IMR-90 (cell line): ENCODE data around the gene SENP6. TPM values are rescaled to one million over a fixed set of nuclear protein-coding genes. Genes with fewer than 3 reads are reported as not detected.

Experiments
- ATAC-seq: fragments of 200-7000 bp; cut with Tn5 transposase; 2 replicates; pipeline ENCODE4 v1.9.1; 2020; ENCODE audit warnings: low read depth, mild to moderate bottlenecking, moderate library complexity
- BruUV-seq: library from RNA; stranded (reverse); fragments of 400-500 nt; replicated peaks from 2 replicates; lab custom pipeline; 2021; lab: Mats Ljungman, UMichigan
- CTCF ChIA-PET: fragments of 300-600 bp; formaldehyde crosslinking; extraction: SDS; loops from one replicate; lab custom pipeline; 2021; ENCODE audit warnings: antibody characterized with exemption; lab: Yijun Ruan, JAX
- POLR2A ChIA-PET: fragments of 300-600 bp; sonication (Branson Sonifier 250); formaldehyde crosslinking; loops from one replicate; lab custom pipeline; 2022; ENCODE audit warnings: antibody characterized with exemption; ENCODE audit not compliant: unreplicated experiment; lab: Charles Lee
- DNase-seq: peaks from one replicate; pipeline ENCODE4 v3.0.0; 2013
- H2AFZ ChIP-seq: replicated peaks from 2 replicates; pipeline ENCODE3; 2013; ENCODE audit warnings: low read length, mild to moderate bottlenecking; ENCODE audit not compliant: poor library complexity
- H2AK5ac ChIP-seq: 2 replicates; pipeline ENCODE4 v1.6.1; 2013; ENCODE audit warnings: low read depth, low read length, inconsistent platforms
- H2AK9ac ChIP-seq: replicated peaks from 2 replicates; pipeline ENCODE3; 2013; ENCODE audit warnings: mild to moderate bottlenecking, low read depth, low read length, moderate library complexity; ENCODE audit not compliant: poor library complexity
- H2BK120ac ChIP-seq: 2 replicates; pipeline ENCODE4 v1.6.1; 2013; ENCODE audit warnings: low read depth, low read length, inconsistent platforms
- H2BK15ac ChIP-seq: 3 replicates; pipeline ENCODE4 v1.6.1; 2013; ENCODE audit warnings: low read depth, low read length, inconsistent platforms
- H2BK20ac ChIP-seq: 2 replicates; pipeline ENCODE4 v1.6.1; 2013; ENCODE audit warnings: low read depth, mild to moderate bottlenecking, inconsistent platforms, low read length, moderate library complexity
- H2BK5ac ChIP-seq: 2 replicates; pipeline ENCODE4 v1.6.1; 2013; ENCODE audit warnings: mild to moderate bottlenecking, low read depth, low read length, inconsistent platforms; ENCODE audit not compliant: poor library complexity, severe bottlenecking
- H3K14ac ChIP-seq: replicated peaks from 2 replicates; pipeline ENCODE4 v1.6.1; 2013; ENCODE audit warnings: low read depth, low read length, inconsistent platforms
- H3K18ac ChIP-seq: 2 replicates; pipeline ENCODE4 v1.6.1; 2013; ENCODE audit warnings: low read depth, low read length, control low read depth
- H3K23ac ChIP-seq: 2 replicates; pipeline ENCODE4 v1.6.1; 2013; ENCODE audit warnings: low read depth, low read length, inconsistent platforms
- H3K27ac ChIP-seq: 2 replicates; pipeline ENCODE4 v1.5.1; 2013; ENCODE audit warnings: mild to moderate bottlenecking, control low read depth, low read length; ENCODE audit not compliant: insufficient read depth
- H3K27me3 ChIP-seq: 2 replicates; pipeline ENCODE4 v1.6.1; 2013; ENCODE audit warnings: low read length; ENCODE audit not compliant: control insufficient read depth, insufficient read depth
- H3K36me3 ChIP-seq: 2 replicates; pipeline ENCODE4 v1.6.1; 2013; ENCODE audit warnings: low read length, mixed read lengths; ENCODE audit not compliant: control insufficient read depth, insufficient read depth
- H3K4ac ChIP-seq: 2 replicates; pipeline ENCODE4 v1.6.1; 2013; ENCODE audit warnings: low read depth, low read length, inconsistent platforms
- H3K4me1 ChIP-seq: 2 replicates; pipeline ENCODE4 v1.6.1; 2013; ENCODE audit warnings: low read length, mixed read lengths; ENCODE audit not compliant: control insufficient read depth, insufficient read depth
- H3K4me2 ChIP-seq: 2 replicates; pipeline ENCODE4 v1.6.1; 2013; ENCODE audit warnings: low read depth, mild to moderate bottlenecking, control low read depth, low read length, moderate library complexity
- H3K4me3 ChIP-seq: 2 replicates; pipeline ENCODE4 v1.5.1; 2013; ENCODE audit warnings: low read depth, mild to moderate bottlenecking, control low read depth, low read length, moderate library complexity; ENCODE audit not compliant: insufficient read depth
- H3K56ac ChIP-seq: 2 replicates; pipeline ENCODE4 v1.6.1; 2013; ENCODE audit warnings: low read length, inconsistent platforms; ENCODE audit not compliant: insufficient read depth; ENCODE audit errors: extremely low read depth
- H3K79me1 ChIP-seq, 2 experiments: 2 replicates each; pipeline ENCODE4 v1.6.1; 2013; ENCODE audit warnings: low read length in 2 of 2, inconsistent platforms in 1 of 2, low read depth in 1 of 2
- H3K9ac ChIP-seq: 2 replicates; pipeline ENCODE4 v1.6.1; 2013; ENCODE audit warnings: low read depth, low read length, control low read depth
- H3K9me1 ChIP-seq: 2 replicates; pipeline ENCODE4 v1.6.1; 2013; ENCODE audit warnings: low read length, inconsistent platforms; ENCODE audit not compliant: insufficient read depth
- H3K9me3 ChIP-seq: 2 replicates; pipeline ENCODE4 v1.6.1; 2013; ENCODE audit warnings: low read length; ENCODE audit not compliant: control insufficient read depth, insufficient read depth
- H4K20me1 ChIP-seq: 2 replicates; pipeline ENCODE4 v1.6.1; 2013; ENCODE audit warnings: low read length, inconsistent platforms; ENCODE audit not compliant: insufficient read depth
- H4K5ac ChIP-seq: 2 replicates; pipeline ENCODE4 v1.6.1; 2013; ENCODE audit warnings: mild to moderate bottlenecking, low read depth, low read length, control low read depth
- H4K8ac ChIP-seq, 2 experiments: 2 replicates each; pipeline ENCODE4 v1.6.1; 2013; ENCODE audit warnings: low read depth in 2 of 2, low read length in 2 of 2, control low read depth in 1 of 2, inconsistent platforms in 1 of 2
- H4K91ac ChIP-seq: 2 replicates; pipeline ENCODE4 v1.6.1; 2013; ENCODE audit warnings: low read depth, low read length, inconsistent platforms; ENCODE audit not compliant: insufficient read depth
- CEBPB ChIP-seq: IDR thresholded peaks from 2 replicates; pipeline ENCODE4 v1.6.1; 2012; ENCODE audit warnings: low read depth, low read length, improper control_type of control experiment
- CHD1 ChIP-seq: IDR thresholded peaks from 2 replicates; pipeline ENCODE4 v1.6.1; 2012; ENCODE audit warnings: low read depth, low read length, improper control_type of control experiment
- FOS ChIP-seq: fragments of 150-350 bp; IDR thresholded peaks from 2 replicates; pipeline ENCODE4 v1.6.1; 2016; ENCODE audit warnings: low read depth, low read length
- MAFK ChIP-seq: IDR thresholded peaks from 2 replicates; pipeline ENCODE4 v1.6.1; 2012; ENCODE audit warnings: low read depth, low read length, improper control_type of control experiment
- MAZ ChIP-seq: IDR thresholded peaks from 2 replicates; pipeline ENCODE4 v1.6.1; 2012; ENCODE audit warnings: low read depth, mild to moderate bottlenecking, low read length, improper control_type of control experiment, moderate library complexity, borderline replicate concordance
- MXI1 ChIP-seq: IDR thresholded peaks from 2 replicates; pipeline ENCODE4 v1.6.1; 2012; ENCODE audit warnings: low read depth, mild to moderate bottlenecking, low read length, moderate library complexity, borderline replicate concordance
- NFE2L2 ChIP-seq: fragments of 150-350 bp; IDR thresholded peaks from 2 replicates; pipeline ENCODE4 v1.6.1; 2016; ENCODE audit warnings: low read depth, mild to moderate bottlenecking, low read length
- POLR2A ChIP-seq: IDR thresholded peaks from 2 replicates; pipeline ENCODE4 v1.6.1; 2012; ENCODE audit warnings: mild to moderate bottlenecking, low read depth, low read length
- RAD21 ChIP-seq: IDR thresholded peaks from 2 replicates; pipeline ENCODE4 v1.6.1; 2012; ENCODE audit warnings: low read length, improper control_type of control experiment
- RCOR1 ChIP-seq: IDR thresholded peaks from 2 replicates; pipeline ENCODE4 v1.6.1; 2012; ENCODE audit warnings: mild to moderate bottlenecking, low read length, improper control_type of control experiment; ENCODE audit not compliant: insufficient replicate concordance
- WGBS, 2 experiments: methylation state at CpG; one replicate each; pipeline versions ENCODE4 v1.1.5 to v1.1.7; 2013; ENCODE audit warnings: missing lambda C conversion rate in 2 of 2; ENCODE audit not compliant: insufficient read length in 1 of 2; ENCODE audit errors: extremely low coverage in 2 of 2; 5-methylcytosine and 5-hydroxymethylcytosine counted together
- dilution Hi-C: fragments of 300-500 bp; cut with HindIII; formaldehyde crosslinking; loops from one replicate; pipeline ENCODE4 v1.14.3; 2018; ENCODE audit warnings: low sequenced_read_pairs; ENCODE audit not compliant: unreplicated experiment
- in situ Hi-C: fragments of 300-500 bp; cut with MboI; formaldehyde crosslinking; loops from 3 replicates; pipeline ENCODE4 v1.14.3; 2019; ENCODE audit warnings: low sequenced_read_pairs, inconsistent platforms, mixed read lengths
- intact Hi-C: fragments of 100-400 bp; cut with micrococcal nuclease; formaldehyde crosslinking; loops from 2 replicates; pipeline ENCODE4 v1.10.0; 2022
- polyA plus RNA-seq, 3 experiments: library from polyadenylated mRNA; depleted of rRNA; stranded (reverse); fragments of >200 nt; gene quantifications; 2 replicates each; pipeline ENCODE4 v1.2.3, GENCODE V29; 2012; ENCODE audit warnings: low replicate concordance in 1 of 3
- total RNA-seq: library from RNA; depleted of rRNA; stranded (reverse); fragments of >200 nt; gene quantifications from 2 replicates; pipeline ENCODE4 v1.2.3, GENCODE V29; 2012
- TF ChIP-seq, protein P1 (sequence below): fragments of 150-350 bp; IDR thresholded peaks from 2 replicates; pipeline ENCODE4 v1.6.1; 2016; ENCODE audit warnings: low read depth, mild to moderate bottlenecking, low read length, moderate library complexity, borderline replicate concordance
- TF ChIP-seq, protein P2 (sequence below): conservative IDR thresholded peaks from 2 replicates; pipeline ENCODE4 v1.5.1; 2012; ENCODE audit warnings: mild to moderate bottlenecking, low read depth, low read length, improper control_type of control experiment
- TF ChIP-seq, protein P3 (sequence below): fragments of 150-350 bp; IDR thresholded peaks from 2 replicates; pipeline ENCODE4 v1.6.1; 2017; ENCODE audit warnings: mild to moderate bottlenecking, antibody characterized with exemption, low read length, low read depth

Gene SENP6
- total and polyA plus RNA-seq, 2 of the 4 experiments (the other 2 are of a cell fraction): 23.1 to 25.8 TPM

DNA sequence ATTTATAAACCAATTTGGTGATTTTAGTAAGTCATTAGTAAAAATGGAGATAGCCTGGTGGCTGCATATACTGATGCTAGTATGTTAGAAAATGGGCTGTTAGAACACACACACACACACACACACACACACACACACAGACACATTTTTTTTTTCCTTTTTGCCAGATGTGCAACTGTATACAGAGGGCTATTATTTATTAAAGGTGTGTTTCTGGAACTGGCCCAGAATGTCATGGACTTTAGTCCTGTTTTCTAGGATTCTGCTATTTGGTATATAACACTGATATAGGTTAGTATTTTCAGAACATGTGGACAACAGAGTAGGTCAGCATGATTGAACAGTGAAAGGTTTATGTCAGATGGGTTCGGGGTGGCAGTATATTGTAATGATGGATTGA lies 159.8 kb downstream of the SENP6 start:
- BruUV-seq: no TSS peak
- dilution Hi-C loops: no loop called here
- Histone ChIP-seq H3K4ac (no peak overlapping the region), H2AFZ (no peak overlapping the region), H4K20me1 (no peaks in the 10 kb centered on the region; the same call in 1 of the 2 replicates), H4K5ac (no peak overlapping the region), H3K36me3 (no peaks in the 10 kb centered on the region), H3K4me2 (no peak overlapping the region), H3K14ac (no peak overlapping the region), H3K4me1 (no peaks in the 10 kb centered on the region), H2BK120ac (no peak overlapping the region), H3K23ac (no peak overlapping the region), H3K27ac (no peak overlapping the region), H3K9ac (no peak overlapping the region), H2BK15ac (no peak overlapping the region), H2BK5ac (no peak overlapping the region), H3K4me3 (no peak overlapping the region), H3K27me3 (no peaks in the 10 kb centered on the region), H2AK5ac (no peak overlapping the region), H4K8ac (no peak overlapping the region), H3K18ac (no peak overlapping the region), H3K9me3 (no peaks in the 10 kb centered on the region), H3K79me1 (peaks cover 13 to 26% of the 10 kb centered on the region in 2 experiments), H2BK20ac (no peak overlapping the region), H3K9me1 (peaks cover 2% of the 10 kb centered on the region; the same call in 1 of the 2 replicates), H3K56ac (no peak overlapping the region), H4K91ac (no peak overlapping the region), H2AK9ac (no peak overlapping the region)
- intact Hi-C loops: no loop called here
- ChIA-PET CTCF (interaction anchor here (0.7 kb wide), 1 partner anchor 80 kb away, joined by 3 read pairs; no protein-coding TSS in a partner anchor), POLR2A (no interaction called here)
- WGBS, 2 experiments: no CpG with 5 or more reads among the region's 1 CpG
- ATAC-seq (no peak), DNase-seq (no peak)
- in situ Hi-C loops: no loop called here
- TF ChIP-seq, protein P1, sequence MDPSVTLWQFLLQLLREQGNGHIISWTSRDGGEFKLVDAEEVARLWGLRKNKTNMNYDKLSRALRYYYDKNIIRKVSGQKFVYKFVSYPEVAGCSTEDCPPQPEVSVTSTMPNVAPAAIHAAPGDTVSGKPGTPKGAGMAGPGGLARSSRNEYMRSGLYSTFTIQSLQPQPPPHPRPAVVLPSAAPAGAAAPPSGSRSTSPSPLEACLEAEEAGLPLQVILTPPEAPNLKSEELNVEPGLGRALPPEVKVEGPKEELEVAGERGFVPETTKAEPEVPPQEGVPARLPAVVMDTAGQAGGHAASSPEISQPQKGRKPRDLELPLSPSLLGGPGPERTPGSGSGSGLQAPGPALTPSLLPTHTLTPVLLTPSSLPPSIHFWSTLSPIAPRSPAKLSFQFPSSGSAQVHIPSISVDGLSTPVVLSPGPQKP: no peak
- TF ChIP-seq RAD21: no peak
- TF ChIP-seq, protein P2, sequence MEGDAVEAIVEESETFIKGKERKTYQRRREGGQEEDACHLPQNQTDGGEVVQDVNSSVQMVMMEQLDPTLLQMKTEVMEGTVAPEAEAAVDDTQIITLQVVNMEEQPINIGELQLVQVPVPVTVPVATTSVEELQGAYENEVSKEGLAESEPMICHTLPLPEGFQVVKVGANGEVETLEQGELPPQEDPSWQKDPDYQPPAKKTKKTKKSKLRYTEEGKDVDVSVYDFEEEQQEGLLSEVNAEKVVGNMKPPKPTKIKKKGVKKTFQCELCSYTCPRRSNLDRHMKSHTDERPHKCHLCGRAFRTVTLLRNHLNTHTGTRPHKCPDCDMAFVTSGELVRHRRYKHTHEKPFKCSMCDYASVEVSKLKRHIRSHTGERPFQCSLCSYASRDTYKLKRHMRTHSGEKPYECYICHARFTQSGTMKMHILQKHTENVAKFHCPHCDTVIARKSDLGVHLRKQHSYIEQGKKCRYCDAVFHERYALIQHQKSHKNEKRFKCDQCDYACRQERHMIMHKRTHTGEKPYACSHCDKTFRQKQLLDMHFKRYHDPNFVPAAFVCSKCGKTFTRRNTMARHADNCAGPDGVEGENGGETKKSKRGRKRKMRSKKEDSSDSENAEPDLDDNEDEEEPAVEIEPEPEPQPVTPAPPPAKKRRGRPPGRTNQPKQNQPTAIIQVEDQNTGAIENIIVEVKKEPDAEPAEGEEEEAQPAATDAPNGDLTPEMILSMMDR: no peak
- no peak for TF ChIP-seq MXI1
- no peak for TF ChIP-seq NFE2L2
- no peak for TF ChIP-seq FOS
- no peak for TF ChIP-seq CEBPB
- no peak for TF ChIP-seq RCOR1
- TF ChIP-seq MAZ: no peak
- TF ChIP-seq POLR2A: no peak
- TF ChIP-seq CHD1: no peak
- TF ChIP-seq MAFK: no peak
- TF ChIP-seq, protein P3, sequence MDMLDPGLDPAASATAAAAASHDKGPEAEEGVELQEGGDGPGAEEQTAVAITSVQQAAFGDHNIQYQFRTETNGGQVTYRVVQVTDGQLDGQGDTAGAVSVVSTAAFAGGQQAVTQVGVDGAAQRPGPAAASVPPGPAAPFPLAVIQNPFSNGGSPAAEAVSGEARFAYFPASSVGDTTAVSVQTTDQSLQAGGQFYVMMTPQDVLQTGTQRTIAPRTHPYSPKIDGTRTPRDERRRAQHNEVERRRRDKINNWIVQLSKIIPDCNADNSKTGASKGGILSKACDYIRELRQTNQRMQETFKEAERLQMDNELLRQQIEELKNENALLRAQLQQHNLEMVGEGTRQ: no peak
